Middle frontal gyrus (tissue), 1 donor: ENCODE results near the gene CYGB.
"Not testable (repeated sequence)": the region's sequence is repeated elsewhere in the genome, so short reads cannot be mapped to it uniquely, and the experiment has no call there.

ENCODE experiments used
- DNase-seq: peaks from one replicate; pipeline ENCODE4 v3.0.0-alpha.2; 2015; ENCODE audit warnings: low spot score; ENCODE audit errors: extremely low spot score

Gene CYGB

GRCh38 chr17:76524598-76525512, 12.7 kb downstream of the CYGB start:
- DNase-seq: no peak

GRCh38 chr17:76523084-76524037, 14.1 kb downstream of the CYGB start:
- DNase-seq: no peak

- not testable (repeated sequence) for DNase-seq
These were observed 15.8 kb downstream of the CYGB start for GRCh38 chr17:76521683-76522082.

- no peak for DNase-seq
These were observed 16.2 kb downstream of the CYGB start for GRCh38 chr17:76521262-76521661.

GRCh38 chr17:76519048-76519966, 18.2 kb downstream of the CYGB start:
- no peak for DNase-seq

- no peak for DNase-seq
These were observed 19.9 kb downstream of the CYGB start for GRCh38 chr17:76517638-76518038.

GRCh38 chr17:76515274-76515949, 22.1 kb downstream of the CYGB start:
- DNase-seq: no peak

GRCh38 chr17:76514355-76514754, 23.2 kb downstream of the CYGB start:
- not testable (repeated sequence) for DNase-seq

GRCh38 chr17:76513306-76513692, 24.2 kb downstream of the CYGB start:
- DNase-seq: no peak

GRCh38 chr17:76512366-76513305, 24.9 kb downstream of the CYGB start:
- DNase-seq: no peak

- DNase-seq: no peak
These were observed 25.7 kb downstream of the CYGB start for GRCh38 chr17:76511668-76512365.

- DNase-seq: no peak
These were observed 26.7 kb downstream of the CYGB start for GRCh38 chr17:76510831-76511244.

GRCh38 chr17:76508472-76509063, 28.9 kb downstream of the CYGB start:
- not testable (repeated sequence) for DNase-seq

- peak; percentile 81 for DNase-seq
These were observed 30.8 kb downstream of the CYGB start for GRCh38 chr17:76506408-76507345.

GRCh38 chr17:76504117-76504516, 33.4 kb downstream of the CYGB start:
- no peak for DNase-seq

- no peak for DNase-seq
These were observed 34.9 kb downstream of the CYGB start for GRCh38 chr17:76502341-76503211.
